ENCODE data around the gene PTCHD1. TPM values are rescaled to one million over a fixed set of nuclear protein-coding genes. Genes with fewer than 3 reads are reported as not detected.

PTCHD1 gene
- total RNA-seq, 1 experiment from 2014 or later: 1.4 TPM

DNA sequence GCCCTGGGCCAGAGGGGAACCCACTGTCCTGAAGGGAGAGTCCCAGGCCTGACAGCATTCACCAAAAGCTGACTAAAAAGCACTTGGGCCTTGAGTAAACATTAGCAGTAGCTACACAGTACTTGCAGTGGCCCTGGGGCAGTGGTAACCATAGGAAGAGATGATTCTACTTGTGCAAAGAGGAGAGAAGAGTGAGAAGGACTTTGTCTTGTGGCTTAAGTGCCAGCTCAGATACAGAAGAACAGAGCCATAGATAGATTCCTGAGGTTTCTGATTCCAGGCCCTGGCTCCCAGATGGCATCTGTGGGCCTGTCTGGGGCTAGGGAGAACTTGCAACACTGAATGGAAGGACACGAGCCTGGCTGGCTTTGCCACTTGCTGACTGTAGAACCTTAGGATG, 100.5 kb downstream of the PTCHD1 start:
- CTCF ChIA-PET: no interaction called here
- intact Hi-C loops (cut with micrococcal nuclease; ENCODE audit: unreplicated experiment): no loop called here

DNA sequence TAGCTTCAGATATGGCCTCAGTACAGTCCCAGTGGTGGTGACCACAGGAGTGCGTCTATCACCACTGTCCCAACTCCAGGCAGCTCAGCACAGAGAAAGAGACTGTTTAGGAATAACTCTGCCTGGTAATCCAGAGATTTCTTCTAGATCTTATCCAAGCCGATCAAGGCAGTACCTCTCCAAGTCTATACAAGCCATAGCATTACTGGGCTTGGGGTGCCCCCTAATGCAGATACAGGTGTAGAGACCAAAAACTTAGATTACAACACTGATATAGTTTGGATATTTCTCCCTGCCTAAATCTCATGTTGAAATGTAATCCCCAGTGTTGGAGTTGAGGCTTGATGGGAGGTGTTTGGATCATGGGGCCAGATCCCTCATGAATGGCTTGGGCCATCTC, 100.9 kb downstream of the PTCHD1 start:
- ATAC-seq (no peak), DNase-seq (ENCODE audit: low read depth, low spot score) (no peak)
- Histone ChIP-seq H3K4me1 (ENCODE audit: control insufficient read depth, insufficient read depth, low read length) (no peaks in the 10 kb centered on the region), H3K9me3 (ENCODE audit: control insufficient read depth, insufficient read depth, low read depth, low read length) (no peaks in the 10 kb centered on the region), H3K27ac (ENCODE audit: low read length) (no peak overlapping the region), H3K27me3 (ENCODE audit: control insufficient read depth, insufficient read depth, low read length) (no peaks in the 10 kb centered on the region), H3K4me3 (ENCODE audit: low read depth in 2 of 2, low read length in 2 of 2) (no peak overlapping the region), H3K36me3 (ENCODE audit: control insufficient read depth, insufficient read depth, low read length) (no peaks in the 10 kb centered on the region)
- CTCF ChIA-PET: no interaction called here
- POLR2A ChIA-PET: no interaction called here
- no TSS peak for BruUV-seq (replicated peaks)
- intact Hi-C loops (cut with micrococcal nuclease; ENCODE audit: unreplicated experiment): no loop called here
- TF ChIP-seq, protein P1, sequence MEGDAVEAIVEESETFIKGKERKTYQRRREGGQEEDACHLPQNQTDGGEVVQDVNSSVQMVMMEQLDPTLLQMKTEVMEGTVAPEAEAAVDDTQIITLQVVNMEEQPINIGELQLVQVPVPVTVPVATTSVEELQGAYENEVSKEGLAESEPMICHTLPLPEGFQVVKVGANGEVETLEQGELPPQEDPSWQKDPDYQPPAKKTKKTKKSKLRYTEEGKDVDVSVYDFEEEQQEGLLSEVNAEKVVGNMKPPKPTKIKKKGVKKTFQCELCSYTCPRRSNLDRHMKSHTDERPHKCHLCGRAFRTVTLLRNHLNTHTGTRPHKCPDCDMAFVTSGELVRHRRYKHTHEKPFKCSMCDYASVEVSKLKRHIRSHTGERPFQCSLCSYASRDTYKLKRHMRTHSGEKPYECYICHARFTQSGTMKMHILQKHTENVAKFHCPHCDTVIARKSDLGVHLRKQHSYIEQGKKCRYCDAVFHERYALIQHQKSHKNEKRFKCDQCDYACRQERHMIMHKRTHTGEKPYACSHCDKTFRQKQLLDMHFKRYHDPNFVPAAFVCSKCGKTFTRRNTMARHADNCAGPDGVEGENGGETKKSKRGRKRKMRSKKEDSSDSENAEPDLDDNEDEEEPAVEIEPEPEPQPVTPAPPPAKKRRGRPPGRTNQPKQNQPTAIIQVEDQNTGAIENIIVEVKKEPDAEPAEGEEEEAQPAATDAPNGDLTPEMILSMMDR (IDR thresholded peaks at IDR 0.05): no peak
- TF ChIP-seq POLR2AphosphoS5 (IDR thresholded peaks at IDR 0.05; ENCODE audit: low read depth, low read length) (no peak), TCF7L2 (IDR thresholded peaks at IDR 0.05; ENCODE audit: low read depth, low read length) (no peak), SIN3A (IDR thresholded peaks at IDR 0.05; ENCODE audit: borderline replicate concordance, insufficient read depth, low read depth, low read length) (no peak)
- TF ChIP-seq, protein P2, sequence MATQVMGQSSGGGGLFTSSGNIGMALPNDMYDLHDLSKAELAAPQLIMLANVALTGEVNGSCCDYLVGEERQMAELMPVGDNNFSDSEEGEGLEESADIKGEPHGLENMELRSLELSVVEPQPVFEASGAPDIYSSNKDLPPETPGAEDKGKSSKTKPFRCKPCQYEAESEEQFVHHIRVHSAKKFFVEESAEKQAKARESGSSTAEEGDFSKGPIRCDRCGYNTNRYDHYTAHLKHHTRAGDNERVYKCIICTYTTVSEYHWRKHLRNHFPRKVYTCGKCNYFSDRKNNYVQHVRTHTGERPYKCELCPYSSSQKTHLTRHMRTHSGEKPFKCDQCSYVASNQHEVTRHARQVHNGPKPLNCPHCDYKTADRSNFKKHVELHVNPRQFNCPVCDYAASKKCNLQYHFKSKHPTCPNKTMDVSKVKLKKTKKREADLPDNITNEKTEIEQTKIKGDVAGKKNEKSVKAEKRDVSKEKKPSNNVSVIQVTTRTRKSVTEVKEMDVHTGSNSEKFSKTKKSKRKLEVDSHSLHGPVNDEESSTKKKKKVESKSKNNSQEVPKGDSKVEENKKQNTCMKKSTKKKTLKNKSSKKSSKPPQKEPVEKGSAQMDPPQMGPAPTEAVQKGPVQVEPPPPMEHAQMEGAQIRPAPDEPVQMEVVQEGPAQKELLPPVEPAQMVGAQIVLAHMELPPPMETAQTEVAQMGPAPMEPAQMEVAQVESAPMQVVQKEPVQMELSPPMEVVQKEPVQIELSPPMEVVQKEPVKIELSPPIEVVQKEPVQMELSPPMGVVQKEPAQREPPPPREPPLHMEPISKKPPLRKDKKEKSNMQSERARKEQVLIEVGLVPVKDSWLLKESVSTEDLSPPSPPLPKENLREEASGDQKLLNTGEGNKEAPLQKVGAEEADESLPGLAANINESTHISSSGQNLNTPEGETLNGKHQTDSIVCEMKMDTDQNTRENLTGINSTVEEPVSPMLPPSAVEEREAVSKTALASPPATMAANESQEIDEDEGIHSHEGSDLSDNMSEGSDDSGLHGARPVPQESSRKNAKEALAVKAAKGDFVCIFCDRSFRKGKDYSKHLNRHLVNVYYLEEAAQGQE (IDR thresholded peaks at IDR 0.05; ENCODE audit: insufficient read depth in 1 of 2, low read depth in 2 of 2, low read length in 1 of 2): no peak
- in situ Hi-C loops (cut with HindIII; ENCODE audit: low pct_unique_long_range_greater_than_20kb, low sequenced_read_pairs): no loop called here

More for the DNA sequence above, 100.5 kb downstream of the PTCHD1 start:
- BruUV-seq (replicated peaks): no TSS peak
- Histone ChIP-seq H3K4me1 (ENCODE audit: control insufficient read depth, insufficient read depth, low read length) (no peaks in the 10 kb centered on the region), H3K36me3 (ENCODE audit: control insufficient read depth, insufficient read depth, low read length) (no peaks in the 10 kb centered on the region), H3K27me3 (ENCODE audit: control insufficient read depth, insufficient read depth, low read length) (no peaks in the 10 kb centered on the region), H3K27ac (ENCODE audit: low read length) (no peak overlapping the region), H3K4me3 (ENCODE audit: low read depth in 2 of 2, low read length in 2 of 2) (no peak overlapping the region), H3K9me3 (ENCODE audit: control insufficient read depth, insufficient read depth, low read depth, low read length) (no peaks in the 10 kb centered on the region)
- ATAC-seq (no peak), DNase-seq (ENCODE audit: low read depth, low spot score) (no peak)
- POLR2A ChIA-PET: no interaction called here
- in situ Hi-C loops (cut with HindIII; ENCODE audit: low pct_unique_long_range_greater_than_20kb, low sequenced_read_pairs): no loop called here
- TF ChIP-seq, protein P2 (IDR thresholded peaks at IDR 0.05; ENCODE audit: insufficient read depth in 1 of 2, low read depth in 2 of 2, low read length in 1 of 2): no peak
- no peak for TF ChIP-seq POLR2AphosphoS5 (IDR thresholded peaks at IDR 0.05; ENCODE audit: low read depth, low read length)
- no peak for TF ChIP-seq TCF7L2 (IDR thresholded peaks at IDR 0.05; ENCODE audit: low read depth, low read length)
- TF ChIP-seq, protein P1 (IDR thresholded peaks at IDR 0.05): no peak
- no peak for TF ChIP-seq SIN3A (IDR thresholded peaks at IDR 0.05; ENCODE audit: borderline replicate concordance, insufficient read depth, low read depth, low read length)

Measured in Panc1 (cell line).